Myocyte (in vitro differentiated cells): ENCODE results near the gene CNNM1. TPM values are rescaled to one million over a fixed set of nuclear protein-coding genes. Genes with fewer than 3 reads are reported as not detected.

Experiments
- DNase-seq: peaks from one replicate; pipeline ENCODE4 v3.0.0-alpha.2; 2012; ENCODE audit warnings: low read depth
- total RNA-seq: library from RNA; depleted of rRNA; stranded (reverse); fragments of >200 nt; gene quantifications from 2 replicates; pipeline ENCODE4 v1.2.3, GENCODE V29; 2014

CNNM1 gene
- total RNA-seq, 1 donor from 2014 or later: not detected

DNA sequence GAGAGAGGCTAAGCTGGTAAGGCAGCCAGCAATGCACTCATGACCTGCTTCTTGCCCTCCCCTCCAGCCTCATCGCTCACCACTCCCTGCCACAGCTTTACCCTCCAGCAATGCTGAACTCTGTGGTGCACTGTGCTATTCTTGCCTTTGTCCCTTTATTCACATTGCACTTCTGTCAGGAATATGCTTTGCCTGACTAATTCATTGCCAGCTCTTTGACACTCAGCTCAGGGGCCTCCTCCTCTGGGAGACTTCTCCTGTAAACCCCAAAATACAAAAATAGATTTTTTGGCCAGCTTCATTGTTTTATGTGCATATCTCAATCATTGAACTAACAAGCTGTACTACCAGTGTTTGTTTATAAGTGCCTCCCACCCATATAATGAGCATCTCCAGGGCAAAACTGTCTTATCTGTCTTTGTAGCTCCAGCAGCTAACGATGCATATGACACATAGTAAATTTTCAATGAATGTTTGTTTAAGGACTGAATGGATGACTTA lies 8.2 kb downstream of the CNNM1 start:
- no peak for DNase-seq

DNA sequence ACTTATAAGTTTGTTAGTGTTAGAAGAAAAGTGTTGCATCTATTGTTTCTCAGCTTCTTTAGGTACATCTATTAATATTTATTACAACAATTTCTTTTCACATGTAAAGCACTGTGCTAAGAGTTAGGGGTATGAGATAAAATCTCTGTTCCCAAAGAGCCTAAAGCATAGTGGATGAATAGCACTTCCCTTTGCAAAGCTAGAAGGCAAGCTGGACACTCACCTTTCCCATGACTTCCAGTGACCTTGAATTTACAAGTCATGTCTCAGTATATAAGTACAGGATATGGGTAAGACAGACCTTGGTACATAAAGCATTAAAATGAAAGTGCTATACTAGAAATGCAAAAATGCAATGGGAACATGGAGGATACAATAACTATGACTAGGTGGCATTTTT lies 8.7 kb downstream of the CNNM1 start:
- DNase-seq: no peak

DNA sequence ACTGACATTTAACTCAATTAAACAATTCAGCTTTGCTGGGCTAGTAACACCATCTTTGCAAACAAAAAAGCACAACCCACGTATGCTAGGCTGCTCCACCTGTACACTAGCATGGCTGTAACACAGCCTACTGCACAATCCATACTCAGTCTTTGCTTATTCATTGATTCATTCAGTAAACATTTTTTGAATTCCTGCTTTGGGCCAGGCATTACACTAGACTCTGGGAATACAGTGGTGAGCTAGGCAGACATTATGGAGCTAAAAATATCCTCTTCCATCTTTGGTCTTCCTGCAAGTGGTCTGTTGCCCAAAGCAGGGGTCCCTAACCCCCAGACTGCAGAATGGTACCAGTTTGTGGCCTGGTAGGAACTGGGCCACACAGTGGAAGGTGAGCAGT lies 9.9 kb downstream of the CNNM1 start:
- DNase-seq: no peak

DNA sequence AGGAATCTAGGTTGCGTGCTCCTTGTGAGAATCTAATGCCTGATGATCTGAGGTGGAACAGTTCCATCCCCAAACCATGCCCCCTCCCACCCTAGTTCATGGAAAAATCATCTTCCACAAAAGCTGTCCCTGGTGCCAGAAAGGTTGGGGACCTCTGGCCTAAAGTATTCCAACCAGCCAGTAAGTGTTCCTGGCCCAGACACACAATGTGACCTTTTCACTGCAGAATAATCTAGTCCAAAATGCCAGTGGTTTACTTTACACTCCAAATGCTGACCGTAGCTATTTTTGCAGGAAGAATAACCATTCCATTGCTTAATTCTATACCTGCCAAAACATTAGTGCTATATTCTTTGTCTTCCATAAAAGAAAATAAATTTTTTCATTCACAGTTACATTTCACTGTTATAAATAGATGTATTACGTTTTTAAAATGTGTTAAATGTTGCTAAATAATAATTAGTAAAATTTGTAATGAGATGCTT lies 10.4 kb downstream of the CNNM1 start:
- no peak for DNase-seq

DNA sequence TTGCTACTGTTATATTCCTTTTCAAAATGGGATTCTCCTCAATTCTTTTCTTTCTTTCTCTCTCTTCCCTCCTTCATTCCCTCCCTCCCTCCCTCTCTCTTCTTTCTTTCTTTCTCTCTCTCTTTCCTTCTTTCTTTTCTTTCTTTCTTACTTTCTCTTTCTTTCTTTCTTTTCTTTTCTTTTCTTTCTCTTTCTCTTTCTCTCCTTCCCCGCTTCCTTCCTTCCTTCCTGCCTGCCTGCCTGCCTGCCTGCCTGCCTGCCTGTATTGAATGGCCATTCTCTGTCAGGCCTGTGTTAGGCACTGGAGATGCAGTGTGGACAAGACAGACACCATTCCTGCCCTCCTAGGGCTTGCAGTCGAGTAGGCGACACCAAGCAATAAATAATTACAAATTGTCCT lies 11.5 kb downstream of the CNNM1 start:
- DNase-seq: no peak

DNA sequence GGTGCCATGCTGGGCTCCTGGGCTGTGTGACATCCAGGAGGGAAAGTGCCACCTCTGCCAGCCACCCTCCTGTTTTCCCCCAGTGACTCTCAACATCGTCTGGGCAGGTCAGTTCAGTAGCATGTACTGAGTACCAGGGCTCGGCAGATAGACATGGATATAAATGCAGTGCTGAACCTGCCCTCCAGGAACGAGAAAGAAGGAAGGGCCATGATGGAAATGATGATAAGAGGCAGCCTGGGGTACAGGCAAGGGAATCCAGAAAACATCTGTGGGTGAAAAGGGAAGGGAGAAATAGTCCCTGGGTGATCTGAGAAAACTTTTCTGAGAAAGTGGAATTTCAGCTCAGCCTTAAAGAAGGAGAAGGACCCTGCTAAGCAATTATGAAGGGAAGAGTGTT lies 12.1 kb downstream of the CNNM1 start:
- DNase-seq: no peak

DNA sequence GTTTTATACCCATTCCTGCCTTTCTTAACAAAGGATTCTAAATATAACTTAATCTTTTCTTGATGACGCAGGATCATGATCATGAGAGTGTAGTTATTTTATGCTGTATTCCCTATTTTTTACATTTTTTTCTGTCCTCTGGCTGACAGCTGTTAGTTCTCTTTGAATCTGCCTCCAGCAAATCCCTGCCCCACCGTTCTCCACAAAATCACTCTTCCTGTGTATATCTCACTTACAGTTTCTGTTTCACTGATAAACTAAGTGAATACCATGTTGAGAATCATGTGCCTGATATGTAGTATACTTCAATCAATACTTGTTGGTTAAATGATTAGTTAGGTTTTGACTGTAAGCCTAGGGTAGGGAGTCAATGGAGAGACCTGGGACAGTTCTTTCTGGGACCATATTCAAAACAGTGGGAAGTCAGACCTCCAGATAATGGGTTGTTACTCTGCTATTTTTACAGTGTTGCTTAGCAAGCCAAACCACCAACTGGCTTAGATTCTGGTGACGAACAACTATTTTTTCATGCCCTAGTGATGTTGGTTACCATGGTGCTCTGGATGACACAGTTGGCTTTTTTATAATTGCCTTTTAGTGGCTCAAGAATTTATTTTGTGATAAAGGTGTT lies 12.8 kb downstream of the CNNM1 start:
- DNase-seq: peak; percentile 70

DNA sequence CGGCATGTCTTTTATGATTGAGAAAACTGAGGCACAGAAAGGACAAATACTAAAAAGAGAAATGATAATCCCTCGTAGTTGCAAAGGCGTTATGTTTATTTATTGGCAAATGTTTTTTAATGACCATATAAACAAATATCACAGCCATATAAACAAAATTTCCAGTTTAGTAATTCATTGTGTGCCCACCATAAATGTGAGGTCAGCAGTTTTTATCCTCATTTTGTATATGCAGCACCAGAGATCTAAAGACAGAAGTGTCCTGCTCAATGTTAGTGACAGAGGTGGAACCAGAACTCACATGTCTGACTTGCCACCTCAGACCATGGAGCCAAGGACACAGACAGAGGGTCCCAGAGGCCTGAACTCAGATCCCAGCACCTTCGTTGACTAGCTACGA lies 14.1 kb downstream of the CNNM1 start:
- DNase-seq: no peak

DNA sequence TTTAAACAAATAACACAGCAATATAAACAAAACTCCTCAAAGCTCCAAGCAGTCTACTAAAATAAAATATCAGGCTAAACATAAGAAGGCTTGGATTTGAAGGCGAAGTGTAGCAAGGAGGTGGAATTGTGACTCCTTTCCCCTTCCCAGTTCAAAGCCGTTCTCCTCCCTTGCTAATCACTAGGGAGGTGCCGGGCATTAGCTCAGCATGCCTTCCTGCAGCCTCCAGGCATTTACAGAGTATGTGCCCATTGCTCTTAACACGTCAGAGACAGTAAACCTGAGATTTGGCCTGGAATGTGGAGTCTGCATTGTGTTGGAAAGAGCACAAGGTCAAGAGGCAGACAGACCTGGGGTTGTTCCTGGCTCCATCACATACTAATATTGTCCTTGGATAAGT lies 15.6 kb downstream of the CNNM1 start:
- DNase-seq: no peak

DNA sequence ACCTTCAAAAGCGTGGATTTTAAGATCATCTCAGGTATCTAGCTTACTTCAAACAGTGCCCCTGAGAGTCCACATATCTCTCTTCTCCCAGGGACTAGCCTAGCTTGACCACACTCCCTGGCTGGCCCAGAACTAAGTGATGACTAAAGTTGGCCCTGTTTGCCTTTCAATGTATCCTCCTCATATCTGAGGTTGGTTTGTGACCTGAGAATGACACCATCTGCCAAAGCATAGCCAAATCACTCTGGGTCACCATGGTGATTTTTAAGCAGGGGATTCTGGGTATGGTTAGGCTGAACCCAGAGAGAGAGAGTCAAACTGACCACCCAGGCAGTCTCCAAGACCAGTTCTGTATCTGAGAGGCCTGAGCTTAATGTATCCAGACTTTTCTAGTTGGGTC lies 16.2 kb downstream of the CNNM1 start:
- peak; percentile 61 for DNase-seq

DNA sequence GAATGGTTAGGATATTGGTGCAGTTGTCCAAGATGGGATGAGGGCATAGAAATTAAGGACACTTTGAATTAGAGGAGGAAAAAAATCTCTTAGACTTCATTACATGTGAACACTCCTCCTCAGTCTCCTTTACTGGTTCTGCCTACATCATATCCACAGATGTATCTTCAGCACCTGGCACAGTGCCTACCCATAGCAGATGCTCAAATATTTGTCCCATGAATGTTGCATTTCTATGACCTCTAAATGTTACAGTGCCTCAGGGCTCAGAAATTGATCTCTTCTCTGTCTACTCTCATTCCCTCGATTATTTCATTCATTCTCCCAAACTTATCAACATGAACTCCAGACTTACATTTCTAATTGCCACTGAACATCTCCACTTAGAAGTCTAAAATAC lies 17.1 kb downstream of the CNNM1 start:
- peak; percentile 69 for DNase-seq

DNA sequence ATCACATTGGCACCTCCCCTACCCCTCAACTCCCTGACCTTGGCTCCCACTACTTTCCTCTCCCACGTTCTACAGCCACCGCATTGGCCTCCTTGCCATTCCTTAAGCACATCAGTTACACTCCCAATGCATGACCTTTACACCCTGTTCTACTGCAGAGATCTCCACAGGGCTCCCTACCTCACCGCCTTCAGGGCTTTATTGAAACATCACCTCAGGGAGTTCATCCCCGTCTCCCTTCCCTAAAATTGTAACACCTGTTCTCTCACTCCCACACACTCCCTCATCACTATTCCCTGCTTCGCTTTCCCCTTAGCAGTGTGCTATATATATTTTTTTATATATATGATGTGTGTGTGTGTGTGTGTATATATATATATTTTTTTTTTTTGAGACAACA lies 18.5 kb downstream of the CNNM1 start:
- no peak for DNase-seq

DNA sequence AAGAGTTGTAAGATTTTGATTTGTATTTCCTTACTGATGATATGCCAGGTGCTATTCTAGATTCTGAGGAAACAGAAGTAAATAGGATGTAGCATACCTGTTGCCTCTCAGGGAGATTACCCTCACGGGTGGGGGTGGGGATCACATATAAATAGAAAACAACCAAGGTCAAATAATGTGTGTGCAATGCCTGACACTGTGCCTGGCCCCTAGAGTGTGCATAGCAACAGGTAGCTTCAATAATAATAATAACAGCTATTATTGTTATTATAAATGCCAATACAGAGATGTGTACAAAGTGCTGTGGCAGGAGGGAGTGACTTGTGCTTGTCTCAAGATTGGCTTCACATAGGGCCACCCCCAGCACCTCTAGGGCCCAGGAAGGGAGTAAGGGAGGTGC lies 24.0 kb downstream of the CNNM1 start:
- DNase-seq: no peak

DNA sequence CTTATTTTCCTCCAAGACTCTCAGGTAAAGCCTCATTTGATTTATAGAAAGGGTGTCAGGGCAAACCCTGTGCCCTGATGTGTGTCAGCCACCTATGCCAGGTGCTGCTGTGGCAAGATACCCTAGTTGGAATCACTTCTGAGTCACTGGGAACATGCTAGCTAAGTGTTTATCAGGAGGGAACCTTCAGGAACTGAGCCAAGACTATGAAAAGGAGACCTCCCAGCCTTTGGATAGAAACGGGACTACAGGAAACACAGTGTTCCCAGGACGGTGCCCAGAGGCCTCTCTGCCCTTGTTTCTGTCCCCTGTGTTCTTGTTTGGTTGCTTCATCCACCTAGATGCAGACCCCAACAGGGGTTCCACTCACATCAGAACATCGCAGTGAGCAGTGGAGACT lies 28.5 kb downstream of the CNNM1 start:
- no peak for DNase-seq

DNA sequence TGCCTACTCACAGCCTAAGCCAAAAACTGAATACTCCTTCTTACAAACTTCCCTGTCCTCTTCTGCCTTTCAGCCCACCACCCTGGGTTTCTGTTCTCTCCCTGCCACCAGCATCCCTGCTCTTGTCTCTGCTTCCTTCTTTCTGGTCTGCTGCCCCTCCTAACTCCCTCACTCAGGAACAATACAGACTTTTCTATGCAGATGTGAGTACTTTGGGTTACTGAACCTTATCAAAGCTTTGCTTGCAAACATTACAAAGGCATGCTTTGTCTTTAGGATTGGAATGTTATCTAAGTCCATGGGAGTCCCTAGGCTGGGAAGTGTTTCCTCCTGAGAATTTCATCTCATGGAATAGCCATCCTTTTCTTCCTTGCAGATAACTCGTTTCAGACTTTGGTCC lies 28.9 kb downstream of the CNNM1 start:
- DNase-seq: no peak

DNA sequence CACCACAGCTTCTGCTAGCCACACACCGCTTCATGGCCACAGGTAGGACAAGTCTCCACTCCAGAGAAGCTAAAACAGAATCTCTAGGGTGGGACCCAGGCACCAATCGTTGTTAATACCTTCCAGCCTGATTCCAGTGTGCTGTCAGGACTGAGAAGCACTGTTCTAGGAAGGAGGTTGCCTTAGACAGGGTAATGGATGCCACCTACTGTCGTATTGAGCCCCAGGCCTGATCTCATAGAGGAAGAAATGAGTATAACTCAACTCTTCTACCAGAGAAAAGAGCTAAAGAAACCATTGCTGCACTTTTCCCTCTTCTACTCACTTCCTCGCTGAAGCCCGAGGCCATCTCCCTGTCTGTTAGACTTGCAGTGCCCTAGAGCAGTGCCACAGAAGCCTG lies 31.8 kb downstream of the CNNM1 start:
- DNase-seq: no peak

DNA sequence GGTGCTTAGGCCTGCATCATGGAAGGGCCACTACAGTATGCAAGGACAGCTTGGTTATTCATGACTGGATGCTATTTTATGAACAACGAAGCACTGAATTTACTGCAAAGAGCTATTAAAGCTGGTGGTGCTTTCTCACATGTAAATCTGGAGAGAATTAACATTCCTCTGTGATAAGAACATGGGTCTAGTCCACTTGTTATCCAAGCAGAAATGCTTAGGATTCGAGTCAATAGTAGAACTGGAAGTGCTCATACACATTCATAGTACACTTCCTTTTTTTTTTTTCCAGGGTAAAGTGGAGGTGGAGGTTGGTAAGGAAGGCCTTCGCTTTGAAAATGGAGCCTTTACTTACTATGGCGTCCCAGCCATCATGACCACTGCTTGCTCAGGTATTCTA lies 35.0 kb downstream of the CNNM1 start:
- DNase-seq: no peak

DNA sequence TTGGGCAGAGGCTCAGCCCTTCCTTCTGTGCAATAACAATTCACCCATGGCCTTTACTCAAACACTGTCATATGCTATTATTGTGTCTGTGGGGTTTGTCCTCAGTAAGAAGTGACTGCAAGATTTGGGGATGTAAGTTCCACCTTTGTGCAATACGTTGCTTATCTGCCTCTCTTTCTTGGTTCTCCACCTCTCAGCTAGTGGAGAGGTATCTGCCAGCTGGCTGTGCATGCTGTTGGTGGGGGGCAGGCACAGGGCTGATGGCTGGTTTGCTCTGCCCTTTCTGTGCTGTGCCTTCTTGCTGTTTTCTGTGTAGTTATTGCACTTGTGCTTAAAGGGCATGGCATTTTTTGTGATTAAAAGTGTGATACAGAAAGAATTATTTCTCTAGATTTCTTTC lies 36.2 kb downstream of the CNNM1 start:
- no peak for DNase-seq

DNA sequence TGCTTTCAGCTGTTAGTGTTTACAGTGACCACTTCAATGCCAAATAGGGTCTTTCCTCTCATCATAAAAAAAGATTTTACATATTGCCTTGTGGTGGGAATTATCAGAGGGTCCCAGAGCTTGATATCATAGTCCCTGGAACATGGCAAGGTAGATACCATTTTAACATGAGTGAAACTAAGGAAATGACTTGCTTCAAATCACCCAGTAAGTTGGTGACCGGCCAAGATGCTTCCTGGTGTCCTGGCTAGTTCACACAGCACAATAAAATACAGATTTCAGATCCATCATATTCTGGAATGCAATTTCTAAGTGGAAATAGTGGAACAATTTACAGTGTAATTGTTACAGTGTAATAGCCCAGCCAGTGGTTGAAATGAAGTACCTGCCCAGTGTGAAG lies 36.6 kb downstream of the CNNM1 start:
- DNase-seq: no peak

DNA sequence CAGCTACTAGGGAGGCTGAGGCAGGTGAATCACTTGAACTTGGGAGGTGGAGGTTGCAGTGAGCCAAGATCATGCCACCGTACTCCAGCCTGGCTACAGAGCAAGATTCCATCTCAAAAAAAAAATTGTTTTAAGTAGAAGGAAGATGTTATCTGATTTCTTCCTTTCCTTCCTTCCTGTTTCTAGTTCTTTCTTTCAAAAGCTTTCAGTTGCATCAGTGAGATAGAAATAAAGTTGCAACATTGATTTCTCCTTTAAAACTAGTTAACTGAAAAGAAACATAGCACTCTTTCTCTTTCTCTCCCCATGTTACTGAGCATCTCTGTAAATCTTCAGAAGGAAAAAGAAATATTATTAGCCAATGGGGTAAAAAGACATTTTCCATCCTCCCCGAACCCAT lies 37.5 kb downstream of the CNNM1 start:
- DNase-seq: no peak

DNA sequence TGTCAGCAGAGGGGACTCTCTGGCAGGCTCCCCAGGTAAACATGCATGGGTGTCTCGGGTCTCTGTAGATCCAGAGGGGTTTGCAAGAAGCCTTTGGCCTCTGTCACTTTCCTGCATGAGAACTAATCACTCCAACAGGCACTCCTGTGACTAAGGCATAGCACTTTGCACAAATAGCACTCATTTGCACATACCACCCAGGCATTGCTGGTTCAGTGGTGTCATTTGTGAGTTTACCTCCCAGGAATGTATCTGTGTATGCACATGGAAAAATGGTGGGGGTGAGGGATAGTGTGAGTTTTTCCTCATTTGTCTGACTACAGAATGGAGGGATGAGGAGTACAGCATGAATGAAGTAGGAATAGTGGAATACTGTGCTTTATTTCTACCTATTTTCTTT lies 39.5 kb downstream of the CNNM1 start:
- no peak for DNase-seq

DNA sequence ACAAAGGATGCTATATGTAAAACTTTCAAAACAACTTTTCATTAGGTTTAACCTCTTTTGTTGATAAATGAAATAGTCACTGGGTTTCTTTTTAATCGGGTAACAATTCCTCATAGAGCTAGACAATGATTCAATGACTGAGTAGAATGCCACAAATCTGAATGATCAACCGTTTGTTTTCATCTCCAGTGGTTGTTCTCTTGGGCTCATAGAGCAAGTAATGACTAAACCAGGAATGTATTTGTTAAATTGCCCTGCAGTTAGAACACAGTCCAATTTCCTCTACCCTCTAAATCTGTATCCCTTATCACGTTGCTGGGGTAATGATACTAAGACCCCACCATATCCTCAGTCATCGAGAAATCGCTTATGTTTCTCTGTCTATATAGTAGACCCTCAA lies 40.0 kb downstream of the CNNM1 start:
- DNase-seq: no peak

DNA sequence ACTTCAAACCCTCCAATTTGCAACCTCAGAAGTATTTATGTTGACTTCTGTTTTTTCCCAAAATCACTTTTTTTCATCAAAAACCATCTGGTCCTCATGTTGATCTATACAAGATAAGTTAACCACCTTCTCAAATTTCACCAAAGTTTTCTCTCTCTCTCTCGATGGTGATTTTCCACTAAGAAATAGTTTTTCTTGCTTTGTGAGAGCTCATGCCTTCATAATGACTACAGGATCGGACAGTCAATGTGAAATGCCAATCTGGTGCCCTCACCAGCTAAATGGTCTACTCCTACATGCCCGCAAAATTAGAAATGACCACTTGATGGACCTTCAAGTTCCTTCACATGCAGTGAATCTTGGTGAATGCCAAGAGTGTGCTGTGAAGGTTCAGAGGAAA lies 40.4 kb downstream of the CNNM1 start:
- peak; percentile 33 for DNase-seq

DNA sequence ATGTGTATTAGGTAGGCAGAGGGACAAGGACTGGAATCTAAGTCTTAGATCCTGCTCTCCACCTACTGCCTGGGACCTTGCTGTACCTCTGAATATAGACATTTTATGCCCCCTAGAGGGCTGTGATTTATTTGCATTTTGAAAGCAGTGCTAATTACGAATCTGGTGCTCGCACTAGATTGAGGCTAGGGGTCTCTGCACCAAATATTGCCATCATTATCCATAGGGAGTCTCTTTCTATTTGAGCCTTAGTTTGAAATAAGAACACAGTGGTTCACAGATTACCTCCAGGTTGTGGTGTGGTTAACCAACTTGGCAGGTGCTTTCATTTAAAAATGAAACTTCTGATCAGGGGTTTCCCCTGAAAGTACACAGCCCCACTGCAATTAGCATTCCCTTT lies 41.8 kb downstream of the CNNM1 start:
- peak; percentile 36 for DNase-seq
